Astrocyte (in vitro differentiated cells and primary cell): Measurements from ENCODE around the gene GJA9. TPM values are rescaled to one million over a fixed set of nuclear protein-coding genes. Genes with fewer than 3 reads are reported as not detected.

Source experiments
- DNase-seq: peaks from one replicate; pipeline ENCODE4 v3.0.0-alpha.2; 2010; ENCODE audit warnings: low read depth
- FAIRE-seq: peaks from 2 replicates; lab custom pipeline; 2011; peaks lifted over from hg19 to GRCh38; lab: Jason Lieb, UNC
- H2AFZ ChIP-seq: 2 replicates; pipeline ENCODE4 v1.6.0; 2012; ENCODE audit warnings: low read depth, low read length, inconsistent platforms
- H3K27ac ChIP-seq: 2 replicates; pipeline ENCODE4 v1.5.1; 2011; ENCODE audit warnings: low read depth, low read length, inconsistent platforms
- H3K27me3 ChIP-seq: 2 replicates; pipeline ENCODE4 v1.6.0; 2011; ENCODE audit warnings: low read length, inconsistent platforms; ENCODE audit not compliant: insufficient read depth
- H3K36me3 ChIP-seq: 2 replicates; pipeline ENCODE4 v1.5.1; 2011; ENCODE audit warnings: low read length, inconsistent platforms; ENCODE audit not compliant: insufficient read depth
- H3K4me1 ChIP-seq: 2 replicates; pipeline ENCODE4 v1.5.1; 2011; ENCODE audit warnings: low read length, inconsistent platforms; ENCODE audit not compliant: insufficient read depth
- H3K4me2 ChIP-seq: 2 replicates; pipeline ENCODE4 v1.6.0; 2012; ENCODE audit warnings: low read length, inconsistent platforms
- H3K4me3 ChIP-seq: 2 replicates; pipeline ENCODE4 v1.5.1; 2011; ENCODE audit warnings: low read depth, mild to moderate bottlenecking, low read length, inconsistent platforms; ENCODE audit not compliant: insufficient read depth
- H3K79me2 ChIP-seq: 2 replicates; pipeline ENCODE4 v1.6.0; 2012; ENCODE audit warnings: mild to moderate bottlenecking, low read length, inconsistent platforms; ENCODE audit not compliant: insufficient read depth
- H3K9ac ChIP-seq: 2 replicates; pipeline ENCODE4 v1.6.0; 2012; ENCODE audit warnings: mild to moderate bottlenecking, low read length, inconsistent platforms
- H3K9me3 ChIP-seq: 2 replicates; pipeline ENCODE4 v1.5.1; 2012; ENCODE audit warnings: low read depth, mild to moderate bottlenecking, low read length, inconsistent platforms; ENCODE audit not compliant: insufficient read depth
- H4K20me1 ChIP-seq: 2 replicates; pipeline ENCODE4 v1.6.0; 2012; ENCODE audit warnings: low read length, inconsistent platforms; ENCODE audit not compliant: insufficient read depth
- H3K27ac Mint-ChIP-seq: one replicate; pipeline ENCODE4 v1.8.0; 2021; ENCODE audit warnings: mild to moderate bottlenecking, mixed read lengths; ENCODE audit not compliant: unreplicated experiment
- H3K27me3 Mint-ChIP-seq: one replicate; pipeline ENCODE4 v1.8.0; 2021; ENCODE audit warnings: low read depth, mixed read lengths; ENCODE audit not compliant: unreplicated experiment
- H3K36me3 Mint-ChIP-seq: one replicate; pipeline ENCODE4 v1.8.0; 2021; ENCODE audit warnings: low read depth, mixed read lengths; ENCODE audit not compliant: unreplicated experiment
- H3K4me1 Mint-ChIP-seq: one replicate; pipeline ENCODE4 v1.8.0; 2021; ENCODE audit warnings: low read depth, mixed read lengths; ENCODE audit not compliant: unreplicated experiment
- H3K4me3 Mint-ChIP-seq: one replicate; pipeline ENCODE4 v1.8.0; 2021; ENCODE audit warnings: mild to moderate bottlenecking, moderate library complexity, mixed read lengths; ENCODE audit not compliant: unreplicated experiment
- H3K9me3 Mint-ChIP-seq: one replicate; pipeline ENCODE4 v1.8.0; 2021; ENCODE audit warnings: mild to moderate bottlenecking, mixed read lengths; ENCODE audit not compliant: unreplicated experiment
- CTCF ChIP-seq: IDR thresholded peaks from 2 replicates; pipeline ENCODE4 v1.5.1; 2011; ENCODE audit warnings: low read depth, mild to moderate bottlenecking, inconsistent platforms, low read length, moderate library complexity; ENCODE audit not compliant: insufficient read depth
- EZH2 ChIP-seq: IDR thresholded peaks from 2 replicates; pipeline ENCODE4 v1.6.1; 2012; ENCODE audit warnings: mild to moderate bottlenecking, low read length, inconsistent platforms; ENCODE audit not compliant: insufficient read depth
- total RNA-seq: library from RNA; stranded (reverse); gene quantifications from 2 replicates; pipeline ENCODE4 v1.2.1, GENCODE V29; 2021

The GJA9 gene
- total RNA-seq, 1 donor from 2014 or later = not detected

DNA sequence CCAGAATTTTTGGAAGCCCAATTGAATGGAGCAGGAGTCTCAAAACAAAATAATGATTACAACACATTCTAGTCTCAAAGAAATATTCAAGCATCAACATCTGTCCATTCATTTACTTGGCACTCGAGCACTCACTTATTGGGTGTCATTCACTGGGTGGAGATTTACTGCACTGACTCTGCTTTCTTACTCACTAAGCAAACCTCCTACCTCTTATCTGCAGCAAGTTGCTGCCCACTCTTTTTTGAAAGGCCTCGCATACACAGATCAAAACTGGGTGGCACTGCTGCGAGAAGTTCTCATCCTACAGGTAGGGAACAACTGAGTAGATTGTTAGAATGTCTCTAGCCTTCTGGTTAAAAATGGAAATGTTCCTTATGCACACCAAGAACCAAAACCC, 42.2 kb upstream of the GJA9 start:
- H3K27me3 ChIP-seq = no peaks in the 10 kb centered on the region
- H3K36me3 ChIP-seq = no peaks in the 10 kb centered on the region
- Mint-ChIP-seq H3K36me3 (peaks cover 1% of the 10 kb centered on the region), H3K27me3 (peaks cover 4% of the 10 kb centered on the region), H3K27ac (peak overlapping the region; percentile 10), H3K9me3 (no peaks in the 10 kb centered on the region), H3K4me1 (no peaks in the 10 kb centered on the region), H3K4me3 (no peak overlapping the region)
- TF ChIP-seq CTCF (no peak), EZH2 (no peak)
- no peaks in the 10 kb centered on the region for H3K79me2 ChIP-seq
- H2AFZ ChIP-seq = no peak overlapping the region
- no peaks in the 10 kb centered on the region for H4K20me1 ChIP-seq
- no peaks in the 10 kb centered on the region for H3K4me1 ChIP-seq
- no peak overlapping the region for H3K4me2 ChIP-seq
- no peak overlapping the region for H3K9ac ChIP-seq
- H3K27ac ChIP-seq = no peak overlapping the region
- FAIRE-seq (no peak), DNase-seq (no peak)
- no peak overlapping the region for H3K4me3 ChIP-seq
- H3K9me3 ChIP-seq = no peaks in the 10 kb centered on the region

- H3K4me3 ChIP-seq = no peak overlapping the region
- Mint-ChIP-seq H3K36me3 (peaks cover 6% of the 10 kb centered on the region), H3K27ac (no peak overlapping the region), H3K4me3 (no peak overlapping the region), H3K27me3 (peaks cover 4% of the 10 kb centered on the region), H3K4me1 (no peaks in the 10 kb centered on the region), H3K9me3 (no peaks in the 10 kb centered on the region)
- no peaks in the 10 kb centered on the region for H3K36me3 ChIP-seq
- H3K4me2 ChIP-seq = no peak overlapping the region
- no peaks in the 10 kb centered on the region for H3K9me3 ChIP-seq
- no peaks in the 10 kb centered on the region for H3K27me3 ChIP-seq
- H4K20me1 ChIP-seq = no peaks in the 10 kb centered on the region
- H2AFZ ChIP-seq = no peak overlapping the region
- no peak overlapping the region for H3K27ac ChIP-seq
- DNase-seq (no peak), FAIRE-seq (no peak)
- no peaks in the 10 kb centered on the region for H3K79me2 ChIP-seq
- no peaks in the 10 kb centered on the region for H3K4me1 ChIP-seq
- TF ChIP-seq CTCF (no peak), EZH2 (no peak)
- no peak overlapping the region for H3K9ac ChIP-seq
Measured at GRCh38 chr1:38919130-38919529, 37.7 kb upstream of the GJA9 start.

DNA sequence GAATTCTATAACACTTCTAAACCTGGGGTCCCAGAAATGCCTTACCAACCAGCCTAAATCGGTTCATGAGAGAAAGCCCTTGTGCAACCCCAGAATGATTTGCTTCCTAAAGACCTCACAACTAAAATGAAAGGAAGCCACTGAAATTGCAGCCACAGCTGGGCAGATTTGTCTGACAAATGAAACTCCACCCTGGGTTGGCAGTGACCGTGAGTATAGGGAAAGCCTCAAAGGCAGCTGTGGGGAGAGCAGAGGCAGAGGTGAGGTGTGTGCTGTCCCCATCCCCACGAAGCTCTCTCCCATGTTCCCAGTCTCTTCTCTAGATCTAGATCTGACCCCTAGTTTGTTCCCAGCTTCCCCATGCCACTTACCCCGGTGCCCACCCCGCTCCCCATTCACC, 37.2 kb upstream of the GJA9 start:
- TF ChIP-seq CTCF (no peak), EZH2 (no peak)
- Histone ChIP-seq H3K27ac (no peak overlapping the region), H4K20me1 (no peaks in the 10 kb centered on the region), H3K27me3 (no peaks in the 10 kb centered on the region), H3K9ac (no peak overlapping the region), H3K79me2 (no peaks in the 10 kb centered on the region), H3K4me2 (no peak overlapping the region), H3K9me3 (no peaks in the 10 kb centered on the region), H3K4me3 (no peak overlapping the region), H3K4me1 (no peaks in the 10 kb centered on the region), H2AFZ (no peak overlapping the region), H3K36me3 (no peaks in the 10 kb centered on the region)
- FAIRE-seq (no peak), DNase-seq (no peak)
- Mint-ChIP-seq H3K9me3 (no peaks in the 10 kb centered on the region), H3K4me3 (no peak overlapping the region), H3K36me3 (peaks cover 6% of the 10 kb centered on the region), H3K27ac (no peak overlapping the region), H3K4me1 (no peaks in the 10 kb centered on the region), H3K27me3 (peaks cover 4% of the 10 kb centered on the region)
